Measurements from ENCODE around the gene KRI1.
A peak's percentile ranks its signal among the peaks of the same experiment; 100 is the strongest.

Gene KRI1

GRCh38 chr19:10518444-10519361 is 47.1 kb downstream of the KRI1 start:
- DNase-seq (ENCODE audit: low read depth) = no peak

- no peak for DNase-seq (ENCODE audit: low read depth)
These were observed 47.9 kb downstream of the KRI1 start for GRCh38 chr19:10517760-10518443.

- DNase-seq (ENCODE audit: low read depth) = no peak
These were observed 48.5 kb downstream of the KRI1 start, which contains the start of gene S1PR5 for GRCh38 chr19:10517361-10517759. Gene S1PR5 (minus strand): TSS chr19:10517447. CDS start chr19:10515011, 2,436 bp downstream.

GRCh38 chr19:10516671-10517286 is 49.0 kb downstream of the KRI1 start:
- no peak for DNase-seq (ENCODE audit: low read depth)

- no peak for DNase-seq (ENCODE audit: low read depth)
These were observed 49.8 kb downstream of the KRI1 start for GRCh38 chr19:10516064-10516385.

- DNase-seq (ENCODE audit: low read depth) = no peak
These were observed 51.3 kb downstream of the KRI1 start for GRCh38 chr19:10514211-10515145.

- no peak for DNase-seq (ENCODE audit: low read depth)
These were observed 52.6 kb downstream of the KRI1 start for GRCh38 chr19:10513223-10513622.

GRCh38 chr19:10510301-10510802 is 55.5 kb downstream of the KRI1 start:
- peak; percentile 14 for DNase-seq (ENCODE audit: low read depth)

GRCh38 chr19:10508707-10509106 is 57.1 kb downstream of the KRI1 start:
- DNase-seq (ENCODE audit: low read depth) = no peak

GRCh38 chr19:10508036-10508435 is 57.8 kb downstream of the KRI1 start:
- DNase-seq (ENCODE audit: low read depth) = no peak

- peak; percentile 51 for DNase-seq (ENCODE audit: low read depth)
These were observed 60.1 kb downstream of the KRI1 start for GRCh38 chr19:10505583-10506229.

All from T-helper 22 cell (primary cell).